ENCODE data around the gene KDELR3.
"Not testable (repeated sequence)": the region's sequence is repeated elsewhere in the genome, so short reads cannot be mapped to it uniquely, and the experiment has no call there.

Gene KDELR3

GRCh38 chr22:38456841-38457699 lies 10.8 kb upstream of the KDELR3 start:
- DNase-seq (ENCODE audit: low read depth), result no peak

GRCh38 chr22:38460426-38460840 lies 7.5 kb upstream of the KDELR3 start:
- DNase-seq (ENCODE audit: low read depth), result no peak

- no peak for DNase-seq (ENCODE audit: low read depth)
These were observed 6.9 kb upstream of the KDELR3 start for GRCh38 chr22:38461057-38461413.

- peak; percentile 9 for DNase-seq (ENCODE audit: low read depth)
These were observed 6.3 kb upstream of the KDELR3 start for GRCh38 chr22:38461414-38462081.

- no peak for DNase-seq (ENCODE audit: low read depth)
These were observed 4.7 kb upstream of the KDELR3 start for GRCh38 chr22:38462960-38463784.

DNA sequence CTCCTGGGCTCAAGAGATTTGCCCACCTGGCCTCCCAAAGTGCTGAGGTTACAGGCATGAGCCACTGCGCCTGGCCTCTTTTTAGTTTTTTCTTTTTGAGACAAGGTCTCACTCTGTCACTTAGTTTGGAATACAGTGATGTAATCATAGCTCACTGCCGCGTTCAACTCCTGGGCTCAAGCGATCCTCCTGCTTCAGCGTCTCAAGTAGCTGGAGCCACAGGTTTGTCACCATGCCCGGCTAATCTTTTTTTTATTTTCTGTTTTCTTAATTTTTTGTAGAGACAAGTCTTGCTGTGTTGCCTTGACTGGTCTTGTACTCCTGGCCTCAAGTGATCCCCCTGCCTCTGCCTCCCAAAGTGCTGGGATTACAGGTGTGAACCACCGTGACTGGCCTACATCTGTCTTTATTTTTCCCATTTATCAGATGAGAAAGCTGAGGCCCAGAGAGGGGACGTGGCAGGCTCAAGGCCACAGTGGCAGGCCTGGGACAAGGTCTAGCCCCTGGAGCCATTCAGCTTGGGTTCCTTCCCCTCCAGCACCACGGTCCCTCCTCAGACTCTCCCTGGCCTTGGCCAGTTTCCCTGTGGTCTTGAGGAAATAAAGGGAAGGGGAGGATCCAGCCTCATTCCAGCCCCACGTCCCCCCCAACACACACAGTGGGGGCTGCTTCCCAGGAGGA lies 2.8 kb upstream of the KDELR3 start:
- DNase-seq (ENCODE audit: low read depth), result no peak

DNA sequence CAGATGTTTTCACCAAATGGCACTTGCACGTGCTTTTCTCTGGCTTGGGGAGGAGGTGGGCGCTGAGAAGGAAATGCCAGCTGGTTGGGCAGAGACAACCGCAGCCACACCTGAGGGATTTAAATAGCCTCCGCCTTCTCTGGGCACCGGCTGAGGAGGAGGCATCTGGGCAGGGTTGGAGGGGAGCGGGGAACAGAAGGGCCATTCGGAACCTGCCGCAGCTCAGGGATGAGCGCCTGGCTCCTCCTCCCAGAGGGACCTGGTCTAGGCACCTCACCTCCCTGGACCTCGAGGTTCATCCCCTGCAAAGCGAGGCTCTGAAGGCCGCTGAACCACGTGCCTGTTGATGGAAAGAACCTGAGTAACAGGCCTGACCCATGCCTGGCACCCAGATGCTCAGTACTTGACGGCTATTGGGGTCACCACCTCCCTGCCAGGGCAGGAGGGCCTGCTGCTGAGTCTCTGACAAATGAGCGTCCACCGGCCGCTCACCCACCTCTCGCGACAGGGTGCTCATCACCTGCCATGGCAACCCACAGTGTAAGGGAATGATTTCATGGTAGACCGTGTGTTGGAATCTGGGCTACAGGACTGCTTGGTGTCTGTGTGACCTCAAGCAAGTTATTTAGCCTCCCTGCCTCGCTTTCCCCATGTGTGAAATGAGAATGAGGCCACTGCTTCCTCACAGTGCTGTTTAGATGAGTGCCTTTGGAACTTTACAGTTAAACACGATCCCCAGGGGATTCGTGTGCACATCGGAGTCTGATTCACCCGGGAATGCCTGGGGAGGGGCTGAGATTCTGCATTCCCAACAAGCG lies 2.0 kb upstream of the KDELR3 start:
- DNase-seq (ENCODE audit: low read depth), result no peak

- DNase-seq (ENCODE audit: low read depth), result no peak
These were observed 425 bp upstream of the KDELR3 start for GRCh38 chr22:38467438-38467903.

- no peak for DNase-seq (ENCODE audit: low read depth)
These were observed 778 bp downstream of the KDELR3 start for GRCh38 chr22:38468443-38469305.

- no peak for DNase-seq (ENCODE audit: low read depth)
These were observed 1.4 kb downstream of the KDELR3 start for GRCh38 chr22:38469306-38469781.

DNA sequence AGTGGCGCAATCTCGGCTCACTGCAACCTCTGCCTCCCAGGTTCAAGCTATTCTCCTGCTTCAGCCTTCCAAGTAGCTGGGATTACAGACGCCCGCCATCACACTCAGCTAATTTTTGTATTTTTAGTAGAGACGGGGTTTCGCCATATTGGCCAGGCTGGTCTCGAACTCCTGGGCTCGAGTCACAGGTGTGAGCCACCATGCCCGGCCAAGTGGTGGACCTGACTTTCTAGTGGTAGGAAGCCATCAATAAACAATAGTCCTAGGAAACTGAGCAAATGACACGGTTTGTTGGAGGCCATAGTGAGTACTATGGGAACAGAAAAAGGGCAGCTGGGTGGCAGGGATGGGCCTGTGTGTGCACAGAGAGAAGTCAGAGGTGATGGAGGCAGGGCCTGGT lies 2.3 kb downstream of the KDELR3 start:
- DNase-seq (ENCODE audit: low read depth), result not testable (repeated sequence)

GRCh38 chr22:38471237-38471636 lies 3.3 kb downstream of the KDELR3 start:
- DNase-seq (ENCODE audit: low read depth), result no peak

- no peak for DNase-seq (ENCODE audit: low read depth)
These were observed 6.2 kb downstream of the KDELR3 start for GRCh38 chr22:38474003-38474607.

DNA sequence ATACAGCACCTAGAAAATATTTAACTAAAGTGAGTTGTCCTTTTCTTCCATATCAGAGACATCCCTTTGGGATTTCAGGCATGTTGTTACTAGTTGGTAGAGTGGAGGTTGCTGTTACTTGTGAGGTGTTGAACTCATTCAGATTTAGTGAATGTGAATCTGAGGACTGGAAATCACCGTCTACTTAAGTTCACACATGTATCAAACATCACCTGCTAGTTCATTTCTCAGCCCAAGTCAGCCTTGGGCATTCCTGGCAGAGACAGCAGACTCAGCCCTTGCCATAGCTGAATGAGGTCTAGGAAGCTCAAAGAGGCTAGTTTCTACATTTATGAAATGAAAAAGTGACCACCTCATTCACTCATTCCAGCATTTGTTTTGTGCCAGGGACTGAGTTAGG lies 9.7 kb downstream of the KDELR3 start:
- DNase-seq (ENCODE audit: low read depth), result no peak

- no peak for DNase-seq (ENCODE audit: low read depth)
These were observed 11.4 kb downstream of the KDELR3 start for GRCh38 chr22:38479096-38479837.

DNA sequence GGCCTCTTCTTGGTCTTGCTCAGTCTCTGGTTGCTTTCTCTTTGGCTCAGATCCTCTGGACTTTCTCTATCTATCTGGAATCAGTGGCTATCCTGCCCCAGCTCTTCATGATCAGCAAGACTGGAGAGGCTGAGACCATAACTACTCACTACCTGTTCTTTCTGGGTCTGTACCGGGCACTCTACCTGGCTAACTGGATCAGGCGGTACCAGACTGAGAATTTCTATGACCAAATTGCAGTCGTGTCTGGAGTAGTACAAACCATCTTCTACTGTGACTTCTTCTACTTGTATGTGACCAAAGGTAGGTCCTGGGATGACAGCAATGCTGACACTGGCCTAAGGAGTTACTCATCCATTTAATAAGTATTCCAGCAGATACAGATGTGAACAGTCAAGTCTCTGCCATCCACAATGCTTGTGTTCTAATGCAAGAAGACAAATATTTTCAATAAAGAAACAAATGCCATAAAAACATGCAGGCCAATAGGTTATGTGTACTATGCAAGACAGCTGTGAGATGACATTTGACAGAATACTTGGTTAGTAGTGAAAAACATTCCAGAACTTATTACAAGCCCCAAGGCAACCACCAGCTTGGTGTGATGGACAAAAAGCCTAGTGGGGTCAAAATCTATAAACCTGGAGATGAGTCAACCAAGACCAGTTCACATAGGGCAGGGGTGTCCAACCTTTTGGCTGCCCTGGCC lies 13.4 kb downstream of the KDELR3 start:
- DNase-seq (ENCODE audit: low read depth), result no peak

GRCh38 chr22:38481871-38482332 lies 14.0 kb downstream of the KDELR3 start:
- DNase-seq (ENCODE audit: low read depth), result no peak

Data from stimulated activated CD8-positive, alpha-beta memory T cell treated with anti-CD3 and anti-CD28 coated beads, Interleukin-12 subunit alpha, Interleukin-12 subunit beta, amount 100 ng/mL, for 1 hour (primary cell).